Smooth muscle cell (in vitro differentiated cells): ENCODE data around the gene MRO. TPM values are rescaled to one million over a fixed set of nuclear protein-coding genes. Genes with fewer than 3 reads are reported as not detected.

Experiments
- DNase-seq: peaks from one replicate; lab custom pipeline; 2025; ENCODE audit not compliant: unreplicated experiment; lab: John Stamatoyannopoulos, UW
- H2AFZ ChIP-seq: fragments of 200-600 bp; sonication (generic); 2 replicates; pipeline ENCODE4 v1.6.0; 2016; ENCODE audit warnings: antibody characterized with exemption, low read depth, mild to moderate bottlenecking
- H3F3A ChIP-seq: fragments of 200-600 bp; sonication (generic); 2 replicates; pipeline ENCODE4 v1.6.0; 2017; ENCODE audit warnings: antibody characterized with exemption, low read depth
- H3K27ac ChIP-seq: fragments of 200-600 bp; sonication (generic); 2 replicates; pipeline ENCODE4 v1.5.1; 2016; ENCODE audit warnings: low read depth, mild to moderate bottlenecking
- H3K27me3 ChIP-seq: fragments of 200-600 bp; sonication (generic); 2 replicates; pipeline ENCODE4 v1.6.1; 2016; ENCODE audit warnings: low read depth, mild to moderate bottlenecking
- H3K36me3 ChIP-seq: fragments of 200-600 bp; sonication (generic); 2 replicates; pipeline ENCODE4 v1.5.1; 2016; ENCODE audit warnings: low read depth
- H3K4me1 ChIP-seq: fragments of 200-600 bp; sonication (generic); 2 replicates; pipeline ENCODE4 v1.5.1; 2016; ENCODE audit warnings: low read depth
- H3K4me2 ChIP-seq: fragments of 200-600 bp; sonication (generic); 2 replicates; pipeline ENCODE4 v1.6.0; 2016; ENCODE audit warnings: mild to moderate bottlenecking
- H3K4me3 ChIP-seq: fragments of 200-600 bp; sonication (generic); 2 replicates; pipeline ENCODE4 v1.5.1; 2016; ENCODE audit warnings: mild to moderate bottlenecking
- H3K79me2 ChIP-seq: fragments of 200-600 bp; sonication (generic); 2 replicates; pipeline ENCODE4 v1.6.0; 2016; ENCODE audit warnings: low read depth, mild to moderate bottlenecking
- H3K9ac ChIP-seq: fragments of 200-600 bp; sonication (generic); 2 replicates; pipeline ENCODE4 v1.6.0; 2016; ENCODE audit warnings: low read depth
- H3K9me3 ChIP-seq: fragments of 200-600 bp; sonication (generic); replicated peaks from 2 replicates; pipeline ENCODE4 v1.5.1; 2016; ENCODE audit warnings: low read depth
- H4K20me1 ChIP-seq: fragments of 200-600 bp; sonication (generic); 2 replicates; pipeline ENCODE4 v1.6.0; 2016; ENCODE audit warnings: low read depth
- CTCF ChIP-seq: fragments of 200-600 bp; sonication (generic); IDR thresholded peaks from 2 replicates; pipeline ENCODE4 v1.5.1; 2017; ENCODE audit warnings: borderline replicate concordance, mild to moderate bottlenecking, antibody characterized with exemption; ENCODE audit not compliant: insufficient read depth, poor library complexity, severe bottlenecking
- WGBS: methylation state at CpG from one replicate; pipeline ENCODE4 v1.1.7; 2016; ENCODE audit warnings: low lambda C conversion rate; 5-methylcytosine and 5-hydroxymethylcytosine counted together
- polyA plus RNA-seq: library from polyadenylated mRNA; unstranded; fragments of >200 nt; fragmentation: Nextera tagmentation; extraction: Ambion mirVana; gene quantifications from 2 replicates; pipeline ENCODE4 v1.2.1, GENCODE V29; 2016
- total RNA-seq: library from RNA; depleted of rRNA; stranded (reverse); fragments of >200 nt; gene quantifications from 2 replicates; pipeline ENCODE4 v1.2.3, GENCODE V29; 2014

Gene MRO
- total and polyA plus RNA-seq, 2 experiments from 2014 or later = not detected

DNA sequence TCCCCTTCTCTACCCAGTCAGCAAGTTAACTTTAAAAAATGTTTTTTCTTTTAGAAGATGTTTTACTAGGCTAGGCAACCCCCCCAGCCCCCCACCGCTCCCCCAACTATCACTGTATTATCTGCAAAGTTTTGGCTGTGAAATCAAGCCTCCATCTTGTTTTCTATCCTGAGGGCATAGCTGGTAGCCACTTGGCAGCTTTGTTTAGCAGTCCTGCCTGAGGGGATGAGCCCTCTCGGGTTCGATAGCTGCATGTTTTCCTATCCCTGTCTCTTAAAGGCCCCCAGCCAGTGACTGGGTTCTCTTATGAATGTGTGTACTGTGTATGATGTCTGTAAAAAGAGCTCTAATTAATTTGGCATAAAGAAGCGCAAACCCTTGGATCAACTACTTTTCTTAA lies 43.4 kb downstream of the MRO start:
- Histone ChIP-seq H3K27me3 (no peaks in the 10 kb centered on the region), H3K9me3 (no peaks in the 10 kb centered on the region), H3K36me3 (no peaks in the 10 kb centered on the region), H3K9ac (no peak overlapping the region), H2AFZ (no peak overlapping the region), H4K20me1 (no peaks in the 10 kb centered on the region), H3K79me2 (no peaks in the 10 kb centered on the region), H3K4me3 (no peak overlapping the region), H3F3A (no peaks in the 10 kb centered on the region), H3K4me1 (no peaks in the 10 kb centered on the region), H3K4me2 (no peak overlapping the region), H3K27ac (no peak overlapping the region)
- no peak for TF ChIP-seq CTCF
- no peak for DNase-seq
- WGBS = 88% methylated on average over 4 of the region's 4 CpGs

DNA sequence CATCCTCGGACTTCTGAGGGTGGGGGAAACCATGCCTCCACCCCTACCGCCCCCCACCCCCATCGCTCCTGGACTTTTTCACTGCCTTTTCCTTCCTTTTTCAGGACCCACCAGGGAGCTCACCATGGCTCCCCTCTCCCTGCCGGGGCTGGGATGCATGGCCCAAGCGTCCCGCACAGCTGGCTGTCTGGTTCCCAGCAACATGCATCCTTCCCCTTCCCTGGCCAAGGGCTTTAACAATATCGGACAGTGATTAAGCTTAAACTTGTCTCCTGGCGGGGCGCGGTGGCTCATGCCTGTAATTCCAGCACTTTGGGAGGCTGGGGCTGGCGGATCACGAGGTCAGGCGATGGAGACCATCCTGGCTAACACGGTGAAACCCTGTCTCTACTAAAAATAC lies 44.1 kb downstream of the MRO start:
- H3K9ac ChIP-seq = no peak overlapping the region
- H3F3A ChIP-seq = no peaks in the 10 kb centered on the region
- H3K4me1 ChIP-seq = no peaks in the 10 kb centered on the region
- no peak overlapping the region for H3K4me2 ChIP-seq
- H3K79me2 ChIP-seq = no peaks in the 10 kb centered on the region
- no peaks in the 10 kb centered on the region for H3K9me3 ChIP-seq
- H3K27me3 ChIP-seq = no peaks in the 10 kb centered on the region
- H4K20me1 ChIP-seq = no peaks in the 10 kb centered on the region
- WGBS = 91% methylated on average over 14 of the region's 14 CpGs
- no peak for TF ChIP-seq CTCF
- no peak overlapping the region for H3K27ac ChIP-seq
- H2AFZ ChIP-seq = no peak overlapping the region
- no peak overlapping the region for H3K4me3 ChIP-seq
- H3K36me3 ChIP-seq = no peaks in the 10 kb centered on the region
- DNase-seq = no peak

DNA sequence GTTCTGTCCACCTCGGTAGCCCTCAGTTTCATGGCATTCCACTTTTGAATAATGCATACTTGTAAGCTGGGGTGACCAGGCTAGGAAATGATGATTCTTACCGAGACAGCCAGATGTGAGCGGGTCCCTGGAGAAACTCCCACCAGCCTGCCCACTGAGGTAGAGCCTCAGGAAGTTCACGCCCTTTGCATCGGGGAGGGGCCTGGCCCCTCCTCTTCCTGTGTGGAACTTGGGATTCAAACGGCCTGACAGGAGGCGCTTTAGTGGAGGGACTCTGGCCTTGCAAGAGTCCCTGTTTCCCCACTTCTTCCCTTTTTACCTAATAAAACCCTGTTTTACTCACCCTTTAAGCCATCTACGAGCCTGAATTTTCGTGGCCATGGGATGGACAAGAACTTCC lies 44.6 kb downstream of the MRO start:
- Histone ChIP-seq H3K4me2 (no peak overlapping the region), H3K36me3 (no peaks in the 10 kb centered on the region), H3F3A (no peaks in the 10 kb centered on the region), H3K9ac (no peak overlapping the region), H3K79me2 (no peaks in the 10 kb centered on the region), H2AFZ (no peak overlapping the region), H3K27me3 (no peaks in the 10 kb centered on the region), H4K20me1 (no peaks in the 10 kb centered on the region), H3K4me1 (no peaks in the 10 kb centered on the region), H3K9me3 (no peaks in the 10 kb centered on the region), H3K4me3 (no peak overlapping the region), H3K27ac (no peak overlapping the region)
- no peak for TF ChIP-seq CTCF
- WGBS = 89% methylated on average over 9 of the region's 9 CpGs
- DNase-seq = no peak

- Histone ChIP-seq H3K79me2 (no peaks in the 10 kb centered on the region), H4K20me1 (no peaks in the 10 kb centered on the region), H3K4me2 (no peak overlapping the region), H3K4me3 (no peak overlapping the region), H3F3A (no peaks in the 10 kb centered on the region), H3K36me3 (peaks cover 3% of the 10 kb centered on the region), H3K27ac (no peak overlapping the region), H2AFZ (no peak overlapping the region), H3K27me3 (no peaks in the 10 kb centered on the region), H3K4me1 (no peaks in the 10 kb centered on the region), H3K9me3 (no peaks in the 10 kb centered on the region), H3K9ac (no peak overlapping the region)
- no peak for DNase-seq
- TF ChIP-seq CTCF = no peak
These were observed 50.4 kb downstream of the MRO start for GRCh38 chr18:50769463-50769862.
